ENCODE measurements around the gene CD300C.

GRCh38 chr17:74524653-74525464 is 21.1 kb downstream of the CD300C start:
- TF ChIP-seq, protein P1, sequence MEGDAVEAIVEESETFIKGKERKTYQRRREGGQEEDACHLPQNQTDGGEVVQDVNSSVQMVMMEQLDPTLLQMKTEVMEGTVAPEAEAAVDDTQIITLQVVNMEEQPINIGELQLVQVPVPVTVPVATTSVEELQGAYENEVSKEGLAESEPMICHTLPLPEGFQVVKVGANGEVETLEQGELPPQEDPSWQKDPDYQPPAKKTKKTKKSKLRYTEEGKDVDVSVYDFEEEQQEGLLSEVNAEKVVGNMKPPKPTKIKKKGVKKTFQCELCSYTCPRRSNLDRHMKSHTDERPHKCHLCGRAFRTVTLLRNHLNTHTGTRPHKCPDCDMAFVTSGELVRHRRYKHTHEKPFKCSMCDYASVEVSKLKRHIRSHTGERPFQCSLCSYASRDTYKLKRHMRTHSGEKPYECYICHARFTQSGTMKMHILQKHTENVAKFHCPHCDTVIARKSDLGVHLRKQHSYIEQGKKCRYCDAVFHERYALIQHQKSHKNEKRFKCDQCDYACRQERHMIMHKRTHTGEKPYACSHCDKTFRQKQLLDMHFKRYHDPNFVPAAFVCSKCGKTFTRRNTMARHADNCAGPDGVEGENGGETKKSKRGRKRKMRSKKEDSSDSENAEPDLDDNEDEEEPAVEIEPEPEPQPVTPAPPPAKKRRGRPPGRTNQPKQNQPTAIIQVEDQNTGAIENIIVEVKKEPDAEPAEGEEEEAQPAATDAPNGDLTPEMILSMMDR (IDR thresholded peaks at IDR 0.05; ENCODE audit: insufficient read depth, low read depth, low read length): no peak
- no peak for TF ChIP-seq EZH2 (IDR thresholded peaks at IDR 0.05; ENCODE audit: insufficient read depth, low read length)

Measured in astrocyte (in vitro differentiated cells and primary cell).